GM21619 (cell line): ENCODE data around the gene SNX14.
"Not testable (repeated sequence)": the region's sequence is repeated elsewhere in the genome, so short reads cannot be mapped to it uniquely, and the experiment has no call there.

Experiments used
- ATAC-seq: cut with Tn5 transposase; IDR thresholded peaks from one replicate; pipeline ENCODE4 v1.9.1; 2021; ENCODE audit not compliant: unreplicated experiment

Gene SNX14

GRCh38 chr6:85585741-85586140 lies 7.9 kb downstream of the SNX14 start:
- ATAC-seq = no peak

- ATAC-seq = not testable (repeated sequence)
Observed at GRCh38 chr6:85582832-85583231, 10.8 kb downstream of the SNX14 start.

GRCh38 chr6:85581572-85581971 lies 12.1 kb downstream of the SNX14 start:
- no peak for ATAC-seq

DNA sequence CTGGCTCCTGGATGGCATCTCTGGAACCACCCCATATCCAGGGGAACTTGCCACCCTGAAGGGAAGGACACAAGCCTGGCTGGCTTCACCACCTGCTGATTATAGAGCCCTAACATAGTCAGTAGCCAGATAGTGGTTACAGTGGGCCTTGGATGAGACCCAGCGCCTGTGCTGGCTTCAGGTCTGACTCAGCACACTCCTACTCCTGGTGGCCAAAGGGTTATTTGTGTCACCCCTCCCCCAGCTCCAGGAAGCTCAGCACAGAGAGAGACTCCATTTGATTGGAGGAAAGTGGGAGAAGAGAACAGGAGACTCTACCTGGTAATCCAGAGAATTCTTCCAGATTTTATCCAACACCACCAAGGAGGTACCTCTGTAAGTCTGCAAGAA lies 12.8 kb downstream of the SNX14 start:
- ATAC-seq = peak; percentile 75

DNA sequence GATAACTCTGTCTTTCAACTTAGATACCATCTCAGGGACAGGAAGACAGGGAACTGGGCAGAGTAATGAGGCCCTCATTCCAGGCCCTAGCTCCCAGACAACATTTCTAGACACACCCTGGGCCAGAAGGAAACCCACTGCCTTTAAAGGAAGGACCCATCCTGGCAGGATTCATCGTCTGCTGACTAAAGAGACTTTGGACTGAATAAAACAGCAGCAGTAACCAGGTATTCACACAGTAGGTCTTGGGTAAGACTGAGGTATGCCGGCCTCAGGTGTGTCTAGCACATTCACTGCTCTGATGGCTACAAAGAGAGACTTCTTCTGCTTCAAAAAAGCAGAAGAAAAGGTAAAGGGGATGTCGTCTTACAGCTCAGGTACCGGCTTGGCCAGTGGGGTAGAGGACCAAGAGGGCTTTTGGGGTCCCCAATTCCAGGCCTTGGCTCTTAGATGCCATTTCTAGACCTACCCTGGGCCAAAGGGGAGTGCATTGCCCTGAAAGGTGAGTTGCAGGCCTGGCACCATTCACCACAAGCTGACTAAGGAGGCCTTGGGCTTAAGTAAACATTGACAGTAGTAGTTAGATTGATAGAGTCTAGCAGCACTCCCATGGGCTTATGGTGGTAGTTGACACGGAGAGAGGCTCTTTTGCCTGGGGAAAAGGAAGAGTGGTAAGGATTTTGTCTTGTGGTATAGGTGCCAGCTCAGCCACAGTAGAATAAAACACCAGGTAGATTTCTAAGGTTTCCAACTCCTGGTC lies 13.4 kb downstream of the SNX14 start:
- ATAC-seq = no peak

- ATAC-seq = no peak
Observed at GRCh38 chr6:85579581-85579980, 14.1 kb downstream of the SNX14 start.

DNA sequence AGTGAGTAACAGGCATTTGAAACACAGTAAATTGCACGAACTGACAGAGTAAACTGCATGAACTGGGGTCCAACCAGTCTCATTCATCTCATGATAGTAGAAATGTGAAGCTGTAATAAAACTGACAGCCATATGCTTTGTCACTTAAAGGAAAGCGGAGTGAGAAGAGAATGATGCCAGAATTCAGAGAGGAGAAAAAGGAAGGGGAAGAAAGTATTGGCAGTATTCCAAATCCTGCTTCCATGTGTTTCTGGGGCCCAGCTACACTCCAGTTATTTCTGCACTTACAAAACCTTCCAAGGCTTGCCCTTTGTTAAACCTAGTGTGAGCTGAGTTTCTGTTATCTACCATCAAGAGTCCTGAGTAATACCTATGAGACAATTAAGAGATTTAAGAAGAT lies 17.2 kb downstream of the SNX14 start:
- no peak for ATAC-seq

- ATAC-seq = peak; percentile 44
Observed at GRCh38 chr6:85574932-85575598, 18.6 kb downstream of the SNX14 start.

DNA sequence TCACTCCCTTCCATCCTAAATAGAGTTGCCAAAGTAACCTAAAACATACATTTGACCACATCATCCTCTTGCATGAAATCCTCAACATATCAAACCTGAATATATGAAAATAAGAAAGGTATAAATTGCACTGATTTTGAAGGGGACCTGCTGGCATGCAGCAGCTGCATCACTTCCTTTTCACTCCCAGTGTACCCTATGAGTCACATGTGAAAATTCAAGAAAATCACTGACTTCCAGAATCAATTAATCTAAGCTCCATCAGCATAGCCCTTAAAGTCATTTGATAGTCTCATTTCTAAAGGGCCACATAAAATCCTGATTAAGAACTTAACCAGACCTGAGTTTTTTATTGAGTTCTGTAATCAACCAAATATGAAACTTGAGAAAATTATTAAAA lies 24.3 kb downstream of the SNX14 start:
- ATAC-seq = no peak

DNA sequence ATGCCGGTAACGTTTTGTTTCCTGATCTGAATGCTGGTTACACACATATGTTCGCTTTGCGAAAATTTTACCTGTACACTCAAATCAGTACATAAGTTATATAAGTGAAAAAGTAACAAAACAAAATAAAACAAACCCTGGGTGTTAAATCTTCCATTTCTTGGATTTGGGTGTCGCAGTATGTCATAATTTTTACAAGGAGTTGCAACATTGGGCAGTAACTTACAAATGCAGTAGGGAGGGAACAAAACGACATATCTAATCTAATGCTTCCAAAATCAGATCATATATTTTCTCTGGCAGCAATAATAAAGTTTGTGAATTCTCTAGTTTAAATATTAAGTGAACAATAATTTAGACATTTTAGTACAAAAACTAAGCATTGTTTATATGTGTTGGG lies 25.2 kb downstream of the SNX14 start:
- ATAC-seq = no peak

DNA sequence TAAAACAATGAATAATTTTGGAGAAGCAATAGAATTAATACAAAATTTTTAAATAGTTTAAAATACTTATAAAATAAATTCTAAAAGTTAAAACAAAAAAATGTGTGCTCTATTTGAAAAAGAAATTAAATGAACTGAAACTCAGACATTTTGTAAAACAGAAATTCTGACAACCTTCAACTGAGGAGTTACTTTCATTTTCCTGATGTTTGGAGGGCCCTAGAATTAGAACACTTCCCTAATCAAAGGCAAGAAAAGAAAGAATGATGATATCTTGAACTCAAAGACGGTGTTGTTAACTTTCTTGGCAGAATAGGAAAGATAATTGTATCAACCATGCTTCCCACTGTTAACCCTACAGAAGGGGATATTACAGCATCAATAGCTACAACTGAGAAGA lies 27.9 kb downstream of the SNX14 start:
- ATAC-seq = no peak

DNA sequence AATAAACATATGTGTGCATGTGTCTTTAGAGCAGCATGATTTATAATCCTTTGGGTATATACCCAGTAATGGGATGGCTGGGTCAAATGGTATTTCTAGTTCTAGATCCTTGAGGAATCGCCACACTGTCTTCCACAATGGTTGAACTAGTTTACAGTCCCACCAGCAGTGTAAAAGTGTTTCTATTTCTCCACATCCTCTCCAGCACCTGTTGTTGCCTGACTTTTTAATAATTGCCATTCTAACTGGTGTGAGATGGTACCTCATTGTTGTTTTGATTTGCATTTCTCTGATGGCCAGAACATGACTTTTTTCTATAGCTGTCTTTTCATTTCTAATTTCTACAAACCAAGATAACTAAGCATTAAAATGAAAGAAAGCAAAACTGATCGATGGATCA lies 29.4 kb downstream of the SNX14 start:
- ATAC-seq = not testable (repeated sequence)

GRCh38 chr6:85561750-85562357 lies 31.8 kb downstream of the SNX14 start:
- ATAC-seq = no peak

DNA sequence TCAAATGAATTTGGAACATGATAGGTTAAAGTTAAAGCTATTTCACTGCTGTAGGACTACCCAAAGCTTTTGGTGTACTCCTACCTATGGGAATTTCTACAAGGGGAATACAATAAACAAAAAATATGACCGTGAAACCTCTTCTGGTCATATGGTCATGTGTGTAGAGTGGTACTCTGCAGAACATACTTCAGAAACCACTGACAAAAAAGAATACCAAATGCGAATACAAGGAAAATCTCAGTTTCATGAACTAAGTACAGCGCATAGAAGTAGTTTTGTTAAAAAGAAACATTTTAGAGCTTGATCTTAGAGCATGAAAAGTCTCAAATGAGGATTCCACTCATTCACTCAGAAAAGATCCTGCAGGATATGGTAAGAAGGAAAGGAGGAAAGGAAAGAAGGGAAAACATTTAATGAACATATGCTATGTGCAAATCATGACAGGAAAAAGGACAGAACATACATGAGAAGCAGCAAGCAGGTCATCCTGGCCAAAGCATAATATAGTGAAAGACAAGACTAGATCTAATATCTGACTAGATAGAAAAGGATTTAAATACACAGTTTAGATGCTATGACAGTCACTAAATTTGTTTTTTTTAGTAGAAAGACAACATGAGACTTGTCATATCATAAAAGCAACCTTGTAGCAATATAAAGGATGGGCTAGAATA lies 36.5 kb downstream of the SNX14 start:
- ATAC-seq = no peak

DNA sequence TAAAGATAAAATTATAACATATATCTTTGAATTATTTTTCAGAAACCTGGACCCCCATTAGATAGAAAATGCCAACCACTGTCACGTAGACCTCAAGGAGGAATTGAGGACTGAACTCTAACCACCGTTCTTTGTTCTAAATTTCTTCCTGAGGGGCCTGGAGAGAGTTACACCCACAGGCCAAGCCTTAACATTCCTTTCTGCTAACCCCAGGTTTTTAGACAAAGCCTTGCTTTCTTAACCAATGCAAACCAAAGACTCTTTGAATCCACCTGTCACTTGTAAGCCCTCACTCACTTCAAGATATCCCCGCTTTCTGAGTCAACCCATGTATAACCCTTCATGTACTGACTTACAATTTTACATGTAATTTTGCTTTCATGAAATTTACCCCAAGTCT lies 41.0 kb downstream of the SNX14 start:
- no peak for ATAC-seq

- ATAC-seq = no peak
Observed at GRCh38 chr6:85551264-85551663, 42.4 kb downstream of the SNX14 start.

GRCh38 chr6:85547719-85548118 lies 45.9 kb downstream of the SNX14 start:
- ATAC-seq = no peak

- no peak for ATAC-seq
Observed at GRCh38 chr6:85544776-85545175, 48.9 kb downstream of the SNX14 start.

DNA sequence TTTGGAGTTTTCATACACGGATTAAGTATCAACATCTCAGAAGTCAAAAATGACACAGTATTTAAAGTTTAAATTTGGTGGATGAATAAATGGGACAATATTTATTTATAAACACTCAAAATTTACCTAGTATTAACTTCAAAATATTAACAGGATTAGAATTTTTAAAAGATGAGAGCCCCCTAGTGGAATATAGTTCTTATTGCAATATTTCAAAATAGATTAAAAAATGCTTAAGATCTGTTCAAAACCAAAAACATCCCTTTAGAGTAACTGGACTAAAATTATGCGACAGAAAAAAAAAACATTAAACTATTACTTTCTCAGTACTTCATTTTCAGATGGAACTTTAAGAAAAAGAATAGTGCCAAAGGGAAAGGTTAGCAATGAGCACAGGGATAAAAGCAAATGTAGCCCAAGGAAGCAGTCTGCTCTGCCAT lies 56.6 kb downstream of the SNX14 start:
- ATAC-seq = no peak

DNA sequence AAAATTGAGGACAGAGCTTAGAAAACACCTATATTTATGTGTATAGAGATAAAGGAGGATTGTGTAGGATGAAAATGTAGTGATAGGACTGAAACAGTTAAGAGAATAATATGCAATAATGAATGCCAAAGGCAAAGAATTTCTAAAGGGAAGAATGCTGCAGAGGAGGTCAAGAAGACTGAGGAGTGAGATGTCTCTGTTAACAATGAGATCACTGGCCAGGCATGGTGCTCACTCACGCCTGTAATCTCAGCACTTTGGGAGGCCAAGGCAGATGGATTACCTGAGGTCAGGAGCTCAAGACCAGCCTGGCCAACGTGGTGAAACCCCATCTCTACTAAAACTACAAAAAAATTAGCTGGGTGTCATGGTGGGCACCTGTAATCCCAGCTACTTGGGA lies 69.4 kb downstream of the SNX14 start:
- ATAC-seq = not testable (repeated sequence)

- no peak for ATAC-seq
Observed at GRCh38 chr6:85516168-85516567, 77.5 kb downstream of the SNX14 start.
